Lower leg skin (tissue), 3 donors: ENCODE results near the gene IL1B.

Source experiments
- POLR2A ChIP-seq, 2 donors: fragments of 450-650 bp; IDR thresholded peaks; one replicate each; pipeline ENCODE4 v1.6.1; 2016 to 2017; ENCODE audit warnings: antibody characterized with exemption in 2 of 2, mild to moderate bottlenecking in 1 of 2, moderate library complexity in 1 of 2
- TF ChIP-seq, protein P1 (sequence below), 3 donors: fragments of 450-650 bp; IDR thresholded peaks; one replicate each; pipeline ENCODE4 v1.5.1; 2016; ENCODE audit warnings: antibody characterized with exemption in 3 of 3, mild to moderate bottlenecking in 3 of 3, moderate library complexity in 2 of 3

- TF ChIP-seq POLR2A (IDR thresholded peaks at IDR 0.05) = no peak
- TF ChIP-seq, protein P1, sequence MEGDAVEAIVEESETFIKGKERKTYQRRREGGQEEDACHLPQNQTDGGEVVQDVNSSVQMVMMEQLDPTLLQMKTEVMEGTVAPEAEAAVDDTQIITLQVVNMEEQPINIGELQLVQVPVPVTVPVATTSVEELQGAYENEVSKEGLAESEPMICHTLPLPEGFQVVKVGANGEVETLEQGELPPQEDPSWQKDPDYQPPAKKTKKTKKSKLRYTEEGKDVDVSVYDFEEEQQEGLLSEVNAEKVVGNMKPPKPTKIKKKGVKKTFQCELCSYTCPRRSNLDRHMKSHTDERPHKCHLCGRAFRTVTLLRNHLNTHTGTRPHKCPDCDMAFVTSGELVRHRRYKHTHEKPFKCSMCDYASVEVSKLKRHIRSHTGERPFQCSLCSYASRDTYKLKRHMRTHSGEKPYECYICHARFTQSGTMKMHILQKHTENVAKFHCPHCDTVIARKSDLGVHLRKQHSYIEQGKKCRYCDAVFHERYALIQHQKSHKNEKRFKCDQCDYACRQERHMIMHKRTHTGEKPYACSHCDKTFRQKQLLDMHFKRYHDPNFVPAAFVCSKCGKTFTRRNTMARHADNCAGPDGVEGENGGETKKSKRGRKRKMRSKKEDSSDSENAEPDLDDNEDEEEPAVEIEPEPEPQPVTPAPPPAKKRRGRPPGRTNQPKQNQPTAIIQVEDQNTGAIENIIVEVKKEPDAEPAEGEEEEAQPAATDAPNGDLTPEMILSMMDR (IDR thresholded peaks at IDR 0.05) = no peak
These were observed 3.5 kb downstream of the IL1B start for GRCh38 chr2:112832841-112833638.
